ENCODE results near the gene DPH1.

Gene DPH1

DNA sequence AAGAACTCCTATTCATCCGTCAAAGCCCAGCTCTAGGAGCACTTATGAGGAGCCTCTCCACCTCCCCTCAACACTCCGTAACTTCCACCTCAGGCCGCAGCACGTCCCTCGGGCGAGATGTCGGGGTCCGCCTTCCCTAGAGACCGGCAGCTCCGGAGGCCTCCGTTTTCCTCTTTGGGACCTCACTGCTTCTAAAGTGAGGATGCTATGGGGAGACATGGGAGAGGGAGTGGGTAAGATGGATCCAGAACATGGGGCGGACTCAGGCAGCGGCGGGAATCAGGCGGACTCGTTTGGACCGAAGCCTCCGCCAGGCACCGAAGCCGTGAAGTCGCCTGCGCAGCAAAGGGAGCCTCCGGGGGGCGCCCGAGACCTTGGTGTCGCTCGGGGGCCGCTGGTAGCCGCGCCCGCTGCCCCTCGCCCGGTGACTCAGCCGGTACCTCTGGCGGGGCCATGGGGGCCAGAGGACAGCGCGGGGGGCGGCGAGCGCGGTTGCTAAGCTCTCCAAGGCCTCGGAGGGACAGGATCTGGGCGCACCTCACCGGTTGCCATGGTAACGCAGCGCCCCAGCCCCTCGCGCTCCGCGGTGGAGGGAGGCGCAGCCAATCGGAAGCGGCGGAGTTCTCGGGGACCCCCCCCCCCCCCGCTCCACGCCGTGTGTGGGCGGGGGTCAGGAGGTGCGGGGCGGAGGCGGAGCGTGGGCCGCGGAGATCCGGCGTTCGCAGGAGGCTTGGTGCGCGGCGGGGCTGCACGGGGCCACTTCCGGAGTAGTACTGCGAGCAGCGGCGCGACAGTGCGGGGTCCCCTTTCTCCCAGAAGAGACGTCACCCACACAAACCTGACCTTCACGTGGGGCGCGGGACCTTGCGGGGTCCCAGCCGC, 23.7 kb downstream of the DPH1 start:
- DNase-seq (ENCODE audit: low read depth): peak; percentile 76
- TF ChIP-seq, protein P1, sequence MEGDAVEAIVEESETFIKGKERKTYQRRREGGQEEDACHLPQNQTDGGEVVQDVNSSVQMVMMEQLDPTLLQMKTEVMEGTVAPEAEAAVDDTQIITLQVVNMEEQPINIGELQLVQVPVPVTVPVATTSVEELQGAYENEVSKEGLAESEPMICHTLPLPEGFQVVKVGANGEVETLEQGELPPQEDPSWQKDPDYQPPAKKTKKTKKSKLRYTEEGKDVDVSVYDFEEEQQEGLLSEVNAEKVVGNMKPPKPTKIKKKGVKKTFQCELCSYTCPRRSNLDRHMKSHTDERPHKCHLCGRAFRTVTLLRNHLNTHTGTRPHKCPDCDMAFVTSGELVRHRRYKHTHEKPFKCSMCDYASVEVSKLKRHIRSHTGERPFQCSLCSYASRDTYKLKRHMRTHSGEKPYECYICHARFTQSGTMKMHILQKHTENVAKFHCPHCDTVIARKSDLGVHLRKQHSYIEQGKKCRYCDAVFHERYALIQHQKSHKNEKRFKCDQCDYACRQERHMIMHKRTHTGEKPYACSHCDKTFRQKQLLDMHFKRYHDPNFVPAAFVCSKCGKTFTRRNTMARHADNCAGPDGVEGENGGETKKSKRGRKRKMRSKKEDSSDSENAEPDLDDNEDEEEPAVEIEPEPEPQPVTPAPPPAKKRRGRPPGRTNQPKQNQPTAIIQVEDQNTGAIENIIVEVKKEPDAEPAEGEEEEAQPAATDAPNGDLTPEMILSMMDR (conservative IDR thresholded peaks at IDR 0.05; ENCODE audit: control insufficient read depth, insufficient read depth, low read depth, low read length): peak; percentile 42
- H3K4me3 ChIP-seq (ENCODE audit: control insufficient read depth, low read depth, low read length): peak overlapping the region; percentile 50

DNA sequence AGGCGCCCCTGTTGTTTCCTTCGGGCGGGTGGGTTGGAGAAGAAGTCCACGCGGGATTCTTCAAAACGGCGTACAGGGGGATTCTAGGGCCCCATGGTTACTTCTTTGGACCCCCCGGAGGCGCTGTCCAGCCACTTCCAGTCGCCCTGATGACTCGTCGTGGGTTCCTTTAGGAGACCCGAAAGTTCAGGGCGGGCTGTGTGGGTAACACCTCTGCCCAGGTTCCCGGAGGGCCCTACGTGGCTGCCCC, 24.2 kb downstream of the DPH1 start:
- H3K4me3 ChIP-seq (ENCODE audit: control insufficient read depth, low read depth, low read length): peak overlapping the region; percentile 50
- no peak for DNase-seq (ENCODE audit: low read depth)
- TF ChIP-seq, protein P1 (conservative IDR thresholded peaks at IDR 0.05; ENCODE audit: control insufficient read depth, insufficient read depth, low read depth, low read length): no peak

DNA sequence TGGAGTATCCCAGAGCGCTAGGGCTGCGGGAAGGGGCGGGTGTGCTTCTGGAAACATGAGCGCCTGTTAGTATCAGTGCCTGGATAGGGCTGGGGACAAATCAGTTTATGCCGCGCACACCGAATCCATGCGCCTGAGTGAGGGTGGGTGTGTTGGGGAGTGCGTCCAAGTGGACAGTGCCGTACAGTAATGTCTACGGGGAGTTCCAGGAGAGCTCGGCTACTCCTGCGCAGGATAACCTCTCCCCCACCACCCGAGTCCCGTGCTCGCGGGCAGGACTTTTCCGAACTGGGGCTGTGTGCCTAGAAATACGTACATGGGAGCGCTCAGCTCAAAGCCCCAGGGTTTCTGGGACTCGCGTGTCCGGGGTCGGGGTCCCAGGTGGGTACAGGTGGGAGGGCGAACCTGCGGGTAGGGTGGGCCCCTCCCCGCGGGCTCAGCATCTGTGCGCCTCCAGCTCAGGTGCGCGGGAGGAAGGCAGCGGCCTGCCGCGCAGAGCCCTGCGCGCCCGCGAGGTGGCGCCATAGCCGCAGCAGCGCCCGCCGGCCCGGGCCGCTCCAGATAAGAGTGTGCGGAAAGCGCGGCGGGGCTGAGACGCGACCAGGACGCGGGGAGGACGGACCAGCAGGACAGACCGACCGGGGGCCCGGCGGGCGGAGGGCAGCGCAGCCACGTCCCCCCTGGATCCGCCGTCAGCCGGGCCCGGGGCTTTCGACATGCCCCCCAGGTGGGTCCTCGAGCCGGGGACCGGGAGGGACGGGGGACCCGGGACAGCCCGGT, 24.7 kb downstream of the DPH1 start, which contains the start of gene HIC1:
TSS of gene HIC1 (plus strand) at position 592 of the 780 bp plus-strand sequence. CDS start 1,588 bp downstream, outside the sequence.
- peak within 1 kb of the TSS; percentile 56 for H3K4me3 ChIP-seq (ENCODE audit: control insufficient read depth, low read depth, low read length)
- DNase-seq (ENCODE audit: low read depth): peak; percentile 64
- TF ChIP-seq, protein P1 (conservative IDR thresholded peaks at IDR 0.05; ENCODE audit: control insufficient read depth, insufficient read depth, low read depth, low read length): no peak

DNA sequence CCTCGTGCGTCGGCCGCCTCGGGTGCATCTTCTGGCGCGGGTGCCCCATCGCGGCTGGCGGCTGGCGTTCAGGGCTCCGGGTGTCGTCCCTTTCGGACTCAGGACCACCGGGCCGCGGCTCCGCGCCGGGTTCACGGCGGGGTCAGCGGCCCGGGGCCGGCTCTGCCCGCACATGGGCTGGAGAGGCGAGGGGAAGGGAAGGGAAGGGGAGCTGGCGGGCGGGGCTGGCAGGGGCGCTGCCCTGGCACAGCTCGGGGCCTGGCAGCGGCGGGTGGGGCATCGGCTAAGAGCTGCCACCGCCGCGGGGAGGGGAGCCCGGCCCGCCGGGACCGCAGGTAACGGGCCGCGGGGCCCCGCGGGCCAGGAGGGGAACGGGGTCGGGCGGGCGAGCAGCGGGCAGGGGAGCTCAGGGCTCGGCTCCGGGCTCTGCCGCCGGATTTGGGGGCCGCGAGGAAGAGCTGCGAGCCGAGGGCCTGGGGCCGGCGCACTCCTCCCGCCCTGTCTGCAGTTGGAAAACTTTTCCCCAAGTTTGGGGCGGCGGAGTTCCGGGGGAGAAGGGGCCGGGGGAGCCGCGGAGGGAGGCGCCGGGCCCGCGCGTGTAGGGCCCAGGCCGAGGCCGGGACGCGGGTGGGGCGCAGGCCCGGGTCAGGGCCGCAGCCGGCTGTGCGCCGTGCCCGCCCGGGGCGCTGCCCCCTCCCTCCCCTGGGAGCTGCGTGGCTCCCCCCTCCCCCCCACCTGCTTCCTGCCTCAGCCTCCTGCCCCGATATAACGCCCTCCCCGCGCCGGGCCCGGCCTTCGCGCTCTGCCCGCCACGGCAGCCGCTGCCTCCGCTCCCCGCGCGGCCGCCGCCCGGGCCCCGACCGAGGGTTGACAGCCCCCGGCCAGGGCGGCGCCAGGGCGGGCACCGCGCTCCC, 25.6 kb downstream of the DPH1 start:
- TF ChIP-seq, protein P1 (conservative IDR thresholded peaks at IDR 0.05; ENCODE audit: control insufficient read depth, insufficient read depth, low read depth, low read length): no peak
- H3K4me3 ChIP-seq (ENCODE audit: control insufficient read depth, low read depth, low read length): peak overlapping the region; percentile 67
- no peak for DNase-seq (ENCODE audit: low read depth)

DNA sequence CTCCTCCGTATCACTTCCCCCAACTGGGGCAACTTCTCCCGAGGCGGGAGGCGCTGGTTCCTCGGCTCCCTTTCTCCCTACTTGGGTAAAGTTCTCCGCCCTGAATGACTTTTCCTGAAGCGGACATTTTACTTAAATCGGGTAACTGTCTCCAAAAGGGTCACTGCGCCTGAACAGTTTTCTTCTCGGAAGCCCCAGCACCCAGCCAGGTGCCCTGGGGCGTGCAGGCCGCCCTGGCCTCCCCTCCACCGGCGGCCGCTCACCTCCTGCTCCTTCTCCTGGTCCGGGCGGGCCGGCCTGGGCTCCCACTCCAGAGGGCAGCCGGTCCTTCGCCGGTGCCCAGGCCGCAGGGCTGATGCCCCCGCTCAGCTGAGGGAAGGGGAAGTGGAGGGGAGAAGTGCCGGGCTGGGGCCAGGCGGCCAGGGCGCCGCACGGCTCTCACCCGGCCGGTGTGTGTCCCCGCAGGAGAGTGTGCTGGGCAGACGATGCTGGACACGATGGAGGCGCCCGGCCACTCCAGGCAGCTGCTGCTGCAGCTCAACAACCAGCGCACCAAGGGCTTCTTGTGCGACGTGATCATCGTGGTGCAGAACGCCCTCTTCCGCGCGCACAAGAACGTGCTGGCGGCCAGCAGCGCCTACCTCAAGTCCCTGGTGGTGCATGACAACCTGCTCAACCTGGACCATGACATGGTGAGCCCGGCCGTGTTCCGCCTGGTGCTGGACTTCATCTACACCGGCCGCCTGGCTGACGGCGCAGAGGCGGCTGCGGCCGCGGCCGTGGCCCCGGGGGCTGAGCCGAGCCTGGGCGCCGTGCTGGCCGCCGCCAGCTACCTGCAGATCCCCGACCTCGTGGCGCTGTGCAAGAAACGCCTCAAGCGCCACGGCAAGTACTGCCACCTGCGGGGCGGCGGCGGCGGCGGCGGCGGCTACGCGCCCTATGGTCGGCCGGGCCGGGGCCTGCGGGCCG, 26.5 kb downstream of the DPH1 start:
- peak overlapping the region; percentile 67 for H3K4me3 ChIP-seq (ENCODE audit: control insufficient read depth, low read depth, low read length)
- TF ChIP-seq, protein P1 (conservative IDR thresholded peaks at IDR 0.05; ENCODE audit: control insufficient read depth, insufficient read depth, low read depth, low read length): no peak
- no peak for DNase-seq (ENCODE audit: low read depth)
